Mononuclear cell (primary cell): ENCODE results near the gene BANP. TPM values are rescaled to one million over a fixed set of nuclear protein-coding genes. Genes with fewer than 3 reads are reported as not detected.
A peak's percentile ranks its signal among the peaks of the same experiment; 100 is the strongest.

Experiments used
- H3K27me3 ChIP-seq: 2 replicates; pipeline ENCODE4 v1.6.0; 2011; ENCODE audit warnings: low read length, control low read depth; ENCODE audit not compliant: insufficient read depth
- H3K4me1 ChIP-seq: 2 replicates; pipeline ENCODE4 v1.5.1; 2011; ENCODE audit warnings: mild to moderate bottlenecking, low read length, control low read depth; ENCODE audit not compliant: insufficient read depth
- H3K4me3 ChIP-seq: 2 replicates; pipeline ENCODE4 v1.5.1; 2011; ENCODE audit warnings: mild to moderate bottlenecking, low read length, moderate library complexity
- H3K9me3 ChIP-seq: 2 replicates; pipeline ENCODE4 v1.5.1; 2011; ENCODE audit warnings: low read depth, mild to moderate bottlenecking, control low read depth, low read length
- total RNA-seq: library from RNA; depleted of rRNA; stranded (reverse); fragments of >200 nt; gene quantifications from one replicate; pipeline ENCODE4 v1.2.3, GENCODE V29; 2012

The BANP gene
- total RNA-seq, 1 donor = 71.8 TPM

- H3K27me3 ChIP-seq = no peaks in the 10 kb centered on the region
- H3K9me3 ChIP-seq = no peaks in the 10 kb centered on the region
- H3K4me3 ChIP-seq = no peak overlapping the region
- H3K4me1 ChIP-seq = peaks cover 77% of the 10 kb centered on the region
Measured at GRCh38 chr16:87954361-87954760, 3.1 kb downstream of the BANP start.

DNA sequence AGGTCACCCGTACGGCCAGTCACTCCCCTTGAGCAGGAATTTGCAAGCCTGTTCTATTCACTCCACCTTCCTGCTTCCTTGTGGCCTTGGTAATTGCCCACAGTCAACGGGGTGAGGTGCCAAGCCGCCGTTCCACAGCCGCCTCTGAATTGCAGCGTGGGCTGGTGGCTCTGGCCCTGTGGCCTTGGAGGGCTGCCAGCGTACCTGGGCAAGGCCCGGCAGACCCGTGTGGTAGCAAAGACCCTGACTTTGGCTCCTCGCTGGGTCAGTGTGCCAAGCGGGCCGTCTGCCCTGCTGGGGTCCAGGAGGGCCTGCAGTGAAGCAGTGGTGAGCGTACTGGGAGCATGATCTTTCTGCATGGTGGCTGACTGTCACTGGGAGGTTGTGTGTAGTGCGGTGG lies 3.6 kb downstream of the BANP start:
- peaks cover 79% of the 10 kb centered on the region for H3K4me1 ChIP-seq
- no peaks in the 10 kb centered on the region for H3K27me3 ChIP-seq
- no peaks in the 10 kb centered on the region for H3K9me3 ChIP-seq
- H3K4me3 ChIP-seq = no peak overlapping the region

- H3K9me3 ChIP-seq = no peaks in the 10 kb centered on the region
- peaks cover 80% of the 10 kb centered on the region for H3K4me1 ChIP-seq
- no peaks in the 10 kb centered on the region for H3K27me3 ChIP-seq
- no peak overlapping the region for H3K4me3 ChIP-seq
Measured at GRCh38 chr16:87955302-87956097, 4.3 kb downstream of the BANP start.

- Histone ChIP-seq H3K27me3 (no peaks in the 10 kb centered on the region), H3K9me3 (no peaks in the 10 kb centered on the region), H3K4me1 (peaks cover 77% of the 10 kb centered on the region), H3K4me3 (no peak overlapping the region)
Measured at GRCh38 chr16:87956098-87956364, 4.8 kb downstream of the BANP start.

DNA sequence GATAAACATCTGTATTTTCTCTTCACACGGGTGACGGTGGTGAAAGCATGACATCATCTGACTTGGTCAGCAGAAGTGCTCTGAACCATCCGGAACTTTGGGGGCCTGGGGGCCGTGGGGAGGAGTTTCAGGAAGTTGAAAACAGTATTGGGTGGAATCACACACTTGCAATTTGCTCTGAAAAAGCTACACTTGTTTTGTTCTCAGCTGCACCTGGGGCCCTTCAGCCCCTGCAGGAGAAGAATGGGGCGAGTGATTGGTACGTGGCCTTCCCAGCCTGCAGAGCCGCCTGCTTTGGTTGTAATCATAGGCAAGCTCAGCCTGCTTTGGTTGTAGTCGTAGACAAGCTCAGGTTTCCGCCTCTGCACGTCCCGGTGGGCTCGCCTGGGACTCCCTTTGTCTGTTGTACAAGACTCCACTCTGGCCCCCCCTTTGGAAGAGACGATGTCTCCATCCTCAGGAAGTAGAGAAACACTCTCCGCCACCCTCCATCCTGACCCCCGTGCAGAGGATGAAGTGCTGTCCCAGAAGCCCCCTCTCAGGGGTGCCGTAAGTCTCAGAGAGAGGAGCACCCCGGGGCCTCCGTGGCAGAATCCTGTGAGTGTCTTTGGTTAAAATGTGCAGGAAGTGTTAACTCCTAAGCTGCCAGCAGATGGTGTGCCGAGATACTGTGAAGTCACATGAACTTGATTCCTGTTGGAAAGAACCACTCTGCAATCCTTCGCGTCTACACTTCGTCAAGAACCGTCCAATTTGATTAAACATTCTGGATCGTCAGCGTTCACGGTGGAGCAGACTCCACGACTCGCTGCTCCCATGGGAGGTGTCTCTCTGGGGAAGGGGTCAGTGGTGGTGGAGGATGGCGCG lies 5.4 kb downstream of the BANP start:
- Histone ChIP-seq H3K27me3 (no peaks in the 10 kb centered on the region), H3K9me3 (no peaks in the 10 kb centered on the region), H3K4me3 (peak overlapping the region; percentile 17), H3K4me1 (peaks cover 77% of the 10 kb centered on the region)

DNA sequence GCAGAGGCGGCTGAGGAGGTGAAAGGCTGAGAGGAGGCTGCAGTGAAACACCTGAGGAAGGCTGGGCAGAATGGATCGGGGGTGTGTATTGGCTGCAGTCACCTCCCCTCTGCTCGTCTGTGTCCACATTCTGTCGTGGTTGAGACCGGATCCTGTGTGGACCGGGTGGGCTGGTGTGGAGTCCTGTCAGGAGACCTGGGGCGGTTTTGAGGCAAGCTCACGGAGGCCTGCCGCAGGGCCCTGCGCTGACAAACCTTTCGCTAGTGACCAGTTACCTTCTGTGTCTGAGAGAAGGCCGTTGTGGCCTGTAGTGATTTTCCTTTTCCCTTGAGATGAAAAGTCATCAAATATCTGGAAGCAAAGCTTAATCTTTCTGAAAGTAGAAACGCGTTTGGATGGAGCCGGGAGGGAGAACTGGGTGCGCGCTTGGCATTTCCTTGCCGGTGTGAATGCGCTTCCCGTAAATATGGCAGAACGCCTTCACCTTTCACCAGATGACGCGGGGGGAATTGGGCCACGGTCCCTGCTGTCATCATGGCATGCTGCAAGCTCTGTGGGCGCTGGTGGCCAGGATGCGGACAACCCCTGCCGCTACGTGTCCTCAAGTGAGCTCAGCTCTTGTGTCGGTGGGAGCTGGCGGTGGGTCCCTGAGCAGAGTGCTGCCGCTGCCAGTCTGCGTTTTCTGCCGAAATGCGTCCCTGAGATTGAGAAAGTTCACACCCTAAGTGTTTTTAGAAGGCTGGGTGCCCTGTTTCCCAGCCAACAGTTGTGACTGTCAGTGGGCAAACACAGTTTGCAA lies 6.3 kb downstream of the BANP start:
- peaks cover 72% of the 10 kb centered on the region for H3K4me1 ChIP-seq
- no peaks in the 10 kb centered on the region for H3K27me3 ChIP-seq
- H3K4me3 ChIP-seq = no peak overlapping the region
- no peaks in the 10 kb centered on the region for H3K9me3 ChIP-seq

- H3K27me3 ChIP-seq = no peaks in the 10 kb centered on the region
- H3K9me3 ChIP-seq = no peaks in the 10 kb centered on the region
- no peak overlapping the region for H3K4me3 ChIP-seq
- H3K4me1 ChIP-seq = peaks cover 72% of the 10 kb centered on the region
Measured at GRCh38 chr16:87958632-87959031, 7.4 kb downstream of the BANP start.

GRCh38 chr16:87959391-87959990 lies 8.3 kb downstream of the BANP start:
- H3K27me3 ChIP-seq = no peaks in the 10 kb centered on the region
- H3K4me3 ChIP-seq = no peak overlapping the region
- peaks cover 70% of the 10 kb centered on the region for H3K4me1 ChIP-seq
- no peaks in the 10 kb centered on the region for H3K9me3 ChIP-seq

- no peak overlapping the region for H3K4me3 ChIP-seq
- H3K4me1 ChIP-seq = peaks cover 62% of the 10 kb centered on the region
- H3K9me3 ChIP-seq = no peaks in the 10 kb centered on the region
- H3K27me3 ChIP-seq = no peaks in the 10 kb centered on the region
Measured at GRCh38 chr16:87960296-87960695, 9.1 kb downstream of the BANP start.

GRCh38 chr16:87960852-87961251 lies 9.6 kb downstream of the BANP start:
- no peaks in the 10 kb centered on the region for H3K9me3 ChIP-seq
- peaks cover 56% of the 10 kb centered on the region for H3K4me1 ChIP-seq
- no peak overlapping the region for H3K4me3 ChIP-seq
- H3K27me3 ChIP-seq = no peaks in the 10 kb centered on the region

DNA sequence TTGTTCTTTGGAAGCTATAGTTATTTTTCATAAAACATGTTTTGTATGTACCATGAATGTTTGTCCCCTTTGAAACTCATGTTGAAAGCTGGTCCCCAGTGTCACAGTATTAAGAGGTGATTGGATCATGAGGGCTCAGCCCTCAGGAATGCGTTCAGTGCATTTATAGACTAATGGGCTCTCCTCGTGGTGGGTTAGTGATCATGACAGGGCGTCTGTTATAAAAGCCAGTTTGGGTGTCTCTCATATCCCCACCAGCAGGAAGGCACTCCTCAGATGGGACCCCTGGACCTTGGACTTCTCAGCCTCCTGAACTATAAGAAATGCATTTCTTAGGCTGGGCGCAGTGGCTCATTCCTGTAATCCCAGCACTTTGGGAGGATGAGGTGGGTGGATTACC lies 10.4 kb downstream of the BANP start:
- Histone ChIP-seq H3K9me3 (no peaks in the 10 kb centered on the region), H3K4me3 (no peak overlapping the region), H3K27me3 (no peaks in the 10 kb centered on the region)

DNA sequence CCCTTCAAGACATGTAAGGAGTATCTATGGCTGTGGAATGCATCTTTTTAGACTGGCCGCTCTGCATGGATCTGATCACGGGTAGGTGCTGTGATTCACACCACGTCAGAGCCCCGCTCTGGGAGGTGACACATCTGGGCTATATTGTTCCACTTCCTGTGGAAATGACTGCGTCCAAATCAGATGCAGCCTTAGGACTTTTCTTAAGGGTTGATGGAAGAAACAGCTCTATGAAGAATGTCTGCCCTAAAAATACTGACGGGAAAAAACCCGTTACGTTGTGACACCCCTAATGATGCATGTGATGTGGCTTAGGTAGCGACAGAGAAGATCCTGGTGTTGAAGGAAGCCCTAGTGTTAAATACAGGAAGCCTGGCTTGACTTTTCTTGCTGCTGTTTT lies 12.2 kb downstream of the BANP start:
- no peaks in the 10 kb centered on the region for H3K9me3 ChIP-seq
- H3K4me1 ChIP-seq = peaks cover 47% of the 10 kb centered on the region
- H3K27me3 ChIP-seq = no peaks in the 10 kb centered on the region
- H3K4me3 ChIP-seq = no peak overlapping the region

More for the DNA sequence above, 10.4 kb downstream of the BANP start:
- H3K4me1 ChIP-seq = peaks cover 56% of the 10 kb centered on the region

- H3K4me1 ChIP-seq = peaks cover 43% of the 10 kb centered on the region
- H3K4me3 ChIP-seq = no peak overlapping the region
- no peaks in the 10 kb centered on the region for H3K27me3 ChIP-seq
- no peaks in the 10 kb centered on the region for H3K9me3 ChIP-seq
Measured at GRCh38 chr16:87964049-87964659, 12.9 kb downstream of the BANP start.

DNA sequence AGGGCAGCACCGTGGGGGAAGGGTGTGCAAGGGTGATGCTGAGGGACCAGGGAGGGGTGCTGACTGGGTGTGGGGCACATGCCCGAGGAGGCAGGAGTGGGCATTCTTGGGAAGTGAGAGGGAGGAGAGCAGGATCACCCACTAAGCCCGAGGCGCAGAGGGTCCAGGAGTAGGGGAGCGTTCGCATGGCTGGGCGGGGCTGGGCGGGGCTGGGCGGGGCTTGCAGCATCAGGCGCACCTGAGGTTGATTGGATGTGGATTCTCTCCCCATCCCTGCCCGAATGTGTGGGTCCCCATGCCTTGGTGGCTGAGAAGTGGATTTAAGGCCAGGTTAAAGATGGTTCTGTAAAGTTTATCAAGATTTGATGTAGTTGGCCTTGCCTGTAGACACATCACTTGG lies 14.2 kb downstream of the BANP start:
- H3K4me3 ChIP-seq = no peak overlapping the region
- H3K4me1 ChIP-seq = peaks cover 32% of the 10 kb centered on the region
- no peaks in the 10 kb centered on the region for H3K9me3 ChIP-seq
- no peaks in the 10 kb centered on the region for H3K27me3 ChIP-seq
